Caco-2 (cell line): ENCODE data around the gene MED20. TPM values are rescaled to one million over a fixed set of nuclear protein-coding genes. Genes with fewer than 3 reads are reported as not detected.

Source experiments
- BruUV-seq: library from RNA; stranded (reverse); fragments of 400-500 nt; replicated peaks from 2 replicates; lab custom pipeline; 2021; lab: Mats Ljungman, UMichigan
- CTCF ChIA-PET: fragments of 300-600 bp; sonication (Branson Sonifier 250); formaldehyde crosslinking; loops from one replicate; lab custom pipeline; 2022; ENCODE audit warnings: antibody characterized with exemption; lab: Charles Lee
- POLR2A ChIA-PET: fragments of 300-600 bp; sonication (Branson Sonifier 250); formaldehyde crosslinking; loops from one replicate; lab custom pipeline; 2022; ENCODE audit warnings: antibody characterized with exemption; lab: Charles Lee
- DNase-seq, 2 experiments: peaks; one replicate each; pipeline versions ENCODE4 v3.0.0 to v3.0.0-alpha.2; 2020 to 2022
- H3K27me3 ChIP-seq: replicated peaks from 2 replicates; pipeline ENCODE4 v1.6.0; 2011; ENCODE audit warnings: low read length; ENCODE audit not compliant: control insufficient read depth, insufficient read depth
- H3K36me3 ChIP-seq: 2 replicates; pipeline ENCODE4 v1.5.1; 2011; ENCODE audit warnings: low read length; ENCODE audit not compliant: control insufficient read depth, insufficient read depth
- H3K4me1 ChIP-seq: fragments of 250-450 bp; sonication (Bioruptor Pico); 2 replicates; pipeline ENCODE4 v1.5.1; 2020; ENCODE audit warnings: mild to moderate bottlenecking
- H3K4me3 ChIP-seq: 2 replicates; pipeline ENCODE4 v1.5.1; 2011; ENCODE audit warnings: low read depth, mild to moderate bottlenecking, control low read depth, low read length
- H3K9me3 ChIP-seq: fragments of 250-450 bp; sonication (Bioruptor Pico); 2 replicates; pipeline ENCODE4 v1.5.1; 2020; ENCODE audit warnings: mild to moderate bottlenecking, moderate library complexity
- H3K27ac Mint-ChIP-seq: one replicate; pipeline ENCODE4 v1.8.0; 2022; ENCODE audit warnings: mixed read lengths; ENCODE audit not compliant: unreplicated experiment
- H3K27me3 Mint-ChIP-seq: one replicate; pipeline ENCODE4 v1.8.0; 2022; ENCODE audit warnings: mixed read lengths; ENCODE audit not compliant: insufficient read depth, unreplicated experiment
- H3K36me3 Mint-ChIP-seq: one replicate; pipeline ENCODE4 v1.8.0; 2022; ENCODE audit warnings: mild to moderate bottlenecking, mixed read lengths; ENCODE audit not compliant: insufficient read depth, unreplicated experiment
- H3K4me1 Mint-ChIP-seq: one replicate; pipeline ENCODE4 v1.8.0; 2022; ENCODE audit warnings: low read depth, mixed read lengths; ENCODE audit not compliant: unreplicated experiment
- H3K4me3 Mint-ChIP-seq: one replicate; pipeline ENCODE4 v1.8.0; 2022; ENCODE audit warnings: mild to moderate bottlenecking, moderate library complexity, mixed read lengths; ENCODE audit not compliant: unreplicated experiment
- H3K9me3 Mint-ChIP-seq: one replicate; pipeline ENCODE4 v1.8.0; 2022; ENCODE audit warnings: mixed read lengths; ENCODE audit not compliant: unreplicated experiment
- CTCF ChIP-seq, 2 experiments: fragments of 200-600 bp in 1 of 2; IDR thresholded peaks; 1 replicate in 1 of 2; 2 replicates in 1 of 2; pipeline versions ENCODE4 v1.5.1 to v1.8.0; 2011 to 2022; ENCODE audit warnings: antibody characterized with exemption in 1 of 2, control low read depth in 1 of 2, inconsistent platforms in 1 of 2, low read depth in 1 of 2, low read length in 1 of 2, mild to moderate bottlenecking in 1 of 2, moderate library complexity in 1 of 2; ENCODE audit not compliant: insufficient read depth in 1 of 2, severe bottlenecking in 1 of 2, unreplicated experiment in 1 of 2
- intact Hi-C: fragments of 100-400 bp; cut with micrococcal nuclease; formaldehyde crosslinking; loops from one replicate; pipeline ENCODE4 v1.10.0; 2022; ENCODE audit not compliant: unreplicated experiment
- total RNA-seq: library from RNA; stranded (reverse); gene quantifications from 2 replicates; pipeline ENCODE4 v1.2.3, GENCODE V29; 2022

MED20 gene
- total RNA-seq, 1 experiment from 2014 or later, result 43.7 TPM

GRCh38 chr6:41940759-41941279 is 19.9 kb upstream of the MED20 start:
- Mint-ChIP-seq H3K9me3 (no peaks in the 10 kb centered on the region), H3K27me3 (no peaks in the 10 kb centered on the region), H3K4me1 (peaks cover 17% of the 10 kb centered on the region), H3K36me3 (peaks cover 21% of the 10 kb centered on the region), H3K27ac (peak overlapping the region; percentile 86), H3K4me3 (peak overlapping the region; percentile 80)
- no TSS peak for BruUV-seq
- Histone ChIP-seq H3K9me3 (no peaks in the 10 kb centered on the region), H3K27me3 (no peaks in the 10 kb centered on the region), H3K36me3 (peaks cover 3% of the 10 kb centered on the region), H3K4me1 (peaks cover 22% of the 10 kb centered on the region), H3K4me3 (peak overlapping the region; percentile 94)
- TF ChIP-seq CTCF (IDR thresholded peaks at IDR 0.05; ENCODE audit: insufficient read depth in 1 of 2, low read depth in 1 of 2, low read length in 1 of 2, severe bottlenecking in 1 of 2, unreplicated experiment in 1 of 2), result no peak
- CTCF ChIA-PET, result interaction anchor here (0.6 to 4.0 kb wide), 2 partner anchors 36 to 103 kb away, joined by 10 to 18 read pairs; no protein-coding TSS in a partner anchor
- intact Hi-C loops, result loop anchor here (1.0 to 2.0 kb wide), 4 partner anchors 20 to 103 kb away; partner anchors contain the start of genes BYSL and MED20
- peak in 1 of 2 experiments; percentile 46 for DNase-seq
- POLR2A ChIA-PET, result interaction anchor here (1.6 kb wide), 1 partner anchor 20 kb away, joined by 8 read pairs; the partner anchor contains the start of genes BYSL and MED20

DNA sequence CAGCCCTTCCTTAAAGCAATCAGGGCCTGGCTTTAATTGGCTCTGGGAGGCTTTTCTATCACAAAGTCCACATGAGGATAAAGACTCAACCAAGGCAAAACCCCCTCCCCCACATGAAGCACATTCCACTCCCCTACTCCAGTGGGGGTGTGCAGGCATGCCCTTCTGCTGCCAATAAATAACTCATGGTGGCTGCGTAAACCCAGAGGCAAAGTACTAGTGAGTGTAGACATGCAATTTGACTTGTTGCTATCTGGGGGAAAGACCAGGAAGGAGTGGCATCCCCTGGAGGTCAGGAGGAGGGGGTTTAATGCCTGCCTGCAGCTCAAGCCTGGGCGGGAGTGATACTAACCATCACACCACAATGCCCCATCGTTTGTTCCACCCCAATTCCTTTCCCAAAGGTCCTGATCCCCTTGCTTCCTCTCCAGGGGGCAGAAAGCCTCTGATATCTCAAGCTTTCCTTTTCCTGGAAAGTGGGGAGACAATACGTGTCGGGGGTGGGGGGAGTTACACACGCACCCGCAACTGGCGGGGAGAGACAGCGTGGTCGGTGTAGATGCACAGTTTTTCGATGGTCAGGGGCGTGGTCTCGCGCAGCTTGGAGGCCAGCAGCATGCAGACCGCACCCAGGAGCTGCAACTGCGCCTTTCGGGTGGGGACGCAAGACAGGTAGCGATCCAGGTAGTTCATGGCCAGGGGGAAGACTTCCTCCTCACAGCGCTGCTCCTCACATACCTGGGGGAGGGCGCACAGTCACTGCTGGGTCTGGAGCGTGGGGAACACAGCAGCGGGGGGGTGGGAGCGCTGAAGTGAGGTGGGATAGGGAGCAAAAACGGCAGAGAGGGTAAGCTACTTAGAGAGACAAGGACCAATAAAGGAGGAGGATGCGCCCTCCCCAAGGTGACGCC is 19.2 kb upstream of the MED20 start:
- Mint-ChIP-seq H3K4me1 (peaks cover 17% of the 10 kb centered on the region), H3K36me3 (peaks cover 26% of the 10 kb centered on the region), H3K27ac (peak overlapping the region; percentile 86), H3K4me3 (peak overlapping the region; percentile 80), H3K9me3 (no peaks in the 10 kb centered on the region), H3K27me3 (no peaks in the 10 kb centered on the region)
- Histone ChIP-seq H3K36me3 (peaks cover 3% of the 10 kb centered on the region), H3K4me3 (peak overlapping the region; percentile 94), H3K27me3 (no peaks in the 10 kb centered on the region), H3K4me1 (peaks cover 29% of the 10 kb centered on the region), H3K9me3 (no peaks in the 10 kb centered on the region)
- peak; percentile 42 to 71 for DNase-seq
- TF ChIP-seq CTCF (IDR thresholded peaks at IDR 0.05; ENCODE audit: insufficient read depth in 1 of 2, low read depth in 1 of 2, low read length in 1 of 2, severe bottlenecking in 1 of 2, unreplicated experiment in 1 of 2), result no peak
- ChIA-PET POLR2A (interaction anchor here (0.5 to 1.3 kb wide), 4 partner anchors 19 to 143 kb away, joined by 3 to 12 read pairs (median 5); partner anchors contain the start of genes BYSL and MED20), CTCF (interaction anchor here (0.6 to 4.0 kb wide), 6 partner anchors 19 to 153 kb away, joined by 3 to 18 read pairs (median 6); partner anchors contain the start of genes BYSL and MED20)
- TSS peak; percentile 14 for BruUV-seq
- intact Hi-C loops, result loop anchor here (1.0 to 5.0 kb wide), 4 partner anchors 19 to 138 kb away; partner anchors contain the start of genes BYSL and MED20
